SK-N-DZ (cell line): Measurements from ENCODE around the gene RFTN1.
"Not testable (repeated sequence)": the region's sequence is repeated elsewhere in the genome, so short reads cannot be mapped to it uniquely, and the experiment has no call there.

Source experiments
- DNase-seq: peaks from one replicate; pipeline ENCODE4 v3.0.0-alpha.2; 2015; ENCODE audit warnings: low spot score

RFTN1 gene

DNA sequence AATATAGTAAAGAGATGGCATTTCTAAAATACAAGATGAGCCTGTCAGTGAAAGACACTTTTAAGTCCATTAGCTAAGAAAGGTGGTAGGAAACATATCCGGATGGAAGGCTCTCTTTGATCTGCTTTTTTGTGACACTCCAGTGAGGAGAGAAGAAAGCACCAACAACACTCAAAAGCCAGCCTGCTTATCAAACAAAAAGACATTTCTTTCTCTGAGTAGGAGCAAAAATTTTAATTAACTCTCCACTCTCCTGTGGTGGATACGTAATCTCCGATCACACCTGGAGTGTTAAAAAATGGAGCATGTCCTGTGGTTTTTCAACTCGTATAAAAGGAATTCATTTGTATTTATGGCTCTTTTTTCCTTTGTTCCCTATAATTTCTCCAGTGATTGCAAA lies 183.1 kb downstream of the RFTN1 start:
- no peak for DNase-seq

GRCh38 chr3:16329826-16330129 lies 183.7 kb downstream of the RFTN1 start:
- no peak for DNase-seq

DNA sequence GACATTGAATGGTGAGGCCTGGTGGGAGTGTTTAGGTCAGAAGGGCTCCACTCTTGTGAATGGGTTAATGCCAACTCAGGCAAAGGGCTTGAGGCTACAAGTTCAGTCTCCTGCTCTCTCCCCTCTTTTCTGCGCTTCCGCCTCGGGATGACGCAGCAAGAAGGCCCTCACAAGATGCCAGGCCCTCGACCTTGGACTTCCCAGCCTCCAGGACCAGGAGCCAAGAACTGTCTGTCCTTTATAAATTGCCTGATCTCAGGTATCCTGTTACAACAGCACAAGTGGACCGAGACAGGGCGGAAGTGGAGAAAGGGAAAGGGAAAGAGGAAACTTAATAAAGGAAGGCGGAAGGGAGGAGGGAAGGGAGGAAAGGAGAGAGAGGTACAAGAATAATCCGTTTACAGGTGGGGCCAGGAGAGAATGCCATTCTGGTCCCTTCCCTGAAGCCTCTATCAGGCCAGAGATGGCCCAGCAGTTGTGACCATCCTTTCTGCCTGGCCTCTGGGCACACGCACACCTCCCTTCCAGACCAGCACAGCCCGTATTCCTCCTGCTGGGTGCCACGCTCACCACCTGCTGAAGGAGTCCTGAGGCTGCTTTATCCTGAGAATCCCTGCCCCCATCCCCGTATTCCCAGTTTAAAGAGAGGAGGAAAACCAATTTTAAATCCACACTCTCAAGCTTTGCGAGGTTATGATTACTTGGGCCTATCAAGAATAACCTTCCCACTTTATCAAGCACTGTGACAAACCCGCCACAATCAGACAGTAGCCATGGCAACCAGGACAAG lies 184.3 kb downstream of the RFTN1 start:
- DNase-seq, result no peak

- DNase-seq, result no peak
Observed at GRCh38 chr3:16328124-16328523, 185.4 kb downstream of the RFTN1 start.

GRCh38 chr3:16326724-16327349 lies 186.7 kb downstream of the RFTN1 start:
- no peak for DNase-seq

DNA sequence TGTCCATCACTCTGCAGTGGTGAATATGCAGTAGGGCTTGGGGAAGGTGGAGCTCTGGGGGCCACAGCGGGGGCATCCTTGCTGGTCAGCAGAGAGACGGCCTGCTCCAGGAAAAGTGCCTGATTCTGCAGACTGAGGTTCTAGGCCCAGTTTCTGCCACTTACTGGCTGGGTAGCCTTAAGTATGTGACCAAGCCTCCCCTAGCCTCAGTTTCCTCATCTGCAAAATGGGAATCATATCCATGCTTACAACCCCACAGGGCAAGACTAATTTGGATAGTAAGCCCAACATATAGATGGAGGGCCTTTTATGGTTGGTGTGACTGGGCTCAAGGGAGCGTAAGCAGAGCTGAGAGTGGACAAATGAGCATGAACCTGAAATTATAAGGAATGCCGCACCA lies 187.6 kb downstream of the RFTN1 start:
- no peak for DNase-seq

- DNase-seq, result no peak
Observed at GRCh38 chr3:16323737-16324136, 189.8 kb downstream of the RFTN1 start.

DNA sequence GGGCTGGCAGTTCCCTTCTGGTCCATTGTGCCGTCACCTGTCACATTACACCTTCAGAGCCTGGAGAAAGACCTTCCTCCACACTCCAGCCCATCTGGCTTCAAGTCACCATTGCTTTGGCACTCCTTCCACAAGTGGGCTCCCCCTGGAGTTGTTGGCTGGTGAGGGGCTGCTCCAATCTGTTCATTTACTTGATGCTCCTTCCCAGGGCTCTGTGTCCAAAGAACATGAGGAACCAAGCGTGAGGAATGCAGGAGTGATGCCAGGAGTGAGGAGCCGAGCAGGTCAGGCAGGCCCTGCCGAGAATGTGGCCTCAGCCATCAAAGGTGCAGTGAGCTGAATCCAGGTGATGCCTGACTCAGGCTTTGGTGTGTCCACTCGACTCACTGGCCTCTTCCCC lies 191.3 kb downstream of the RFTN1 start:
- no peak for DNase-seq

- no peak for DNase-seq
Observed at GRCh38 chr3:16320711-16321110, 192.8 kb downstream of the RFTN1 start.

- DNase-seq, result no peak
Observed at GRCh38 chr3:16319723-16320122, 193.8 kb downstream of the RFTN1 start.

- no peak for DNase-seq
Observed at GRCh38 chr3:16319307-16319706, 194.2 kb downstream of the RFTN1 start.

- no peak for DNase-seq
Observed at GRCh38 chr3:16318176-16318575, 195.3 kb downstream of the RFTN1 start.

- DNase-seq, result no peak
Observed at GRCh38 chr3:16317561-16317945, 195.9 kb downstream of the RFTN1 start.

GRCh38 chr3:16316847-16317560 lies 196.5 kb downstream of the RFTN1 start:
- DNase-seq, result no peak

GRCh38 chr3:16316396-16316795 lies 197.1 kb downstream of the RFTN1 start:
- DNase-seq, result no peak

DNA sequence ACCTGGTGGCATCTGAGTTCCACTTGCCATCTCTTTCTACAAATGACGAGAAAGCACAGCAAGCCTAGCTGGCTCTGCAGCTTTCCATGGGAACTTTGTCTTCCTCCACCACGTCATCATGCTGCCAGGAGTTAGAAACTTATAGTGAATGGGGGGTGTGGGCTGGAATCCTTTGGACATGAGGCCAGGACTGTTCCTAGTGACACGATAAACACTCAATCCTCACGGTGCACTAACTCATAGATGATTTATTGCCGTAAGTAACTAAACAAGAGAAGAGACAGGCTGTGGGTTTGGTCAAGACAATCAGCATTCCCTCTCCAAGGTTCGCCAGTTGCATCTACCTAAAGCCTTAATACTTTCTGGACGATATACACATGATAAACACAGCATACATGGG lies 197.9 kb downstream of the RFTN1 start:
- no peak for DNase-seq

GRCh38 chr3:16313886-16314645 lies 199.4 kb downstream of the RFTN1 start:
- DNase-seq, result no peak

- no peak for DNase-seq
Observed at GRCh38 chr3:16311960-16312451, 201.5 kb downstream of the RFTN1 start.

GRCh38 chr3:16310486-16310885 lies 203.0 kb downstream of the RFTN1 start:
- not testable (repeated sequence) for DNase-seq

GRCh38 chr3:16309558-16309957 lies 203.9 kb downstream of the RFTN1 start:
- no peak for DNase-seq

DNA sequence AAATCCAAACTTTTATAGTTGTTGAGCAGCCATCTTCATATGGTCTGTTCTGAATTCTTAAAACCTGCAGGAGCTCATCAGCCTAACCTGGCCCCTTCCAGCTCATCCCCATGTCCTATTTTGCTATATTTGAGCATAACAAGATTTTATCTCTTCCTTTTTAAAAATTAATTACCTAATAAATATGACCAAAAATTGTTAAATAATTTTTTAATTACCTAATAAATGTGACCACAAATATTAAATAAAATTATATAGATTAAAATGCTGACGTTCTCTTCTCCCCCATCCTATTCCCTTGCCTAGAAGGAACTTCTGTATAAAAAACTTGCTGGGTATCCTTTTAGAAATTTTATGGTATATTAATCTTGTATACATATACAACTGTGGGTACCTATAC lies 204.8 kb downstream of the RFTN1 start:
- no peak for DNase-seq
